GM23338 (cell line): ENCODE results near the gene ARSI. TPM values are rescaled to one million over a fixed set of nuclear protein-coding genes. Genes with fewer than 3 reads are reported as not detected.

ENCODE experiments used
- CREB1 ChIP-seq: fragments of 250-450 bp; sonication (Bioruptor Pico); IDR thresholded peaks from 2 replicates; pipeline ENCODE4 v1.5.0; 2020; ENCODE audit warnings: low read depth, mild to moderate bottlenecking, moderate library complexity
- EZH2 ChIP-seq: fragments of 200-600 bp; sonication (generic); IDR thresholded peaks from one replicate; pipeline ENCODE4 v1.8.0; 2017; ENCODE audit warnings: antibody characterized with exemption, mild to moderate bottlenecking, low read depth; ENCODE audit not compliant: unreplicated experiment
- JUNB ChIP-seq: IDR thresholded peaks from one replicate; pipeline ENCODE4 v1.6.1; 2016; ENCODE audit warnings: antibody characterized with exemption; ENCODE audit not compliant: unreplicated experiment
- NANOG ChIP-seq: IDR thresholded peaks from 2 replicates; pipeline ENCODE4 v1.6.1; 2016; ENCODE audit warnings: antibody characterized with exemption, borderline replicate concordance
- POLR2AphosphoS5 ChIP-seq: IDR thresholded peaks from 2 replicates; pipeline ENCODE4 v1.6.1; 2016; ENCODE audit warnings: antibody characterized with exemption, low read depth
- STAT1 ChIP-seq: IDR thresholded peaks from one replicate; pipeline ENCODE4 v1.6.1; 2016; ENCODE audit warnings: antibody characterized with exemption; ENCODE audit not compliant: unreplicated experiment
- ZNF114 ChIP-seq: fragments of 250-450 bp; sonication (Bioruptor Pico); IDR thresholded peaks from 2 replicates; pipeline ENCODE4 v1.5.0; 2020; ENCODE audit warnings: mild to moderate bottlenecking, moderate library complexity
- ZNF331 ChIP-seq: fragments of 250-450 bp; sonication (Bioruptor Pico); IDR thresholded peaks from 2 replicates; pipeline ENCODE4 v1.5.0; 2020; ENCODE audit warnings: low read depth, mild to moderate bottlenecking, moderate library complexity
- polyA plus RNA-seq: library from polyadenylated mRNA; unstranded; fragments of >200 nt; fragmentation: Nextera tagmentation; extraction: Ambion mirVana; gene quantifications from 2 replicates; pipeline ENCODE4 v1.2.1, GENCODE V29; 2016
- total RNA-seq: library from RNA; depleted of rRNA; stranded (reverse); fragments of >200 nt; shearing (Covaris generic); gene quantifications from 2 replicates; pipeline ENCODE4 v1.2.3, GENCODE V29; 2014
- TF ChIP-seq, protein P1 (sequence below): fragments of 250-450 bp; sonication (Bioruptor Pico); IDR thresholded peaks from 2 replicates; pipeline ENCODE4 v1.5.0; 2020; ENCODE audit warnings: mild to moderate bottlenecking, moderate library complexity
- TF ChIP-seq, protein P2 (sequence below), 2 experiments: fragments of 200-600 bp in 1 of 2; sonication (generic) in 1 of 2; conservative IDR thresholded peaks; 2 replicates each; pipeline versions ENCODE4 v1.5.1 to v1.6.1; 2016 to 2017; ENCODE audit warnings: antibody characterized with exemption in 2 of 2, low read depth in 2 of 2, mild to moderate bottlenecking in 2 of 2, moderate library complexity in 1 of 2

ARSI gene
- total and polyA plus RNA-seq, 2 experiments from 2014 or later: 0.99 to 6.9 TPM

DNA sequence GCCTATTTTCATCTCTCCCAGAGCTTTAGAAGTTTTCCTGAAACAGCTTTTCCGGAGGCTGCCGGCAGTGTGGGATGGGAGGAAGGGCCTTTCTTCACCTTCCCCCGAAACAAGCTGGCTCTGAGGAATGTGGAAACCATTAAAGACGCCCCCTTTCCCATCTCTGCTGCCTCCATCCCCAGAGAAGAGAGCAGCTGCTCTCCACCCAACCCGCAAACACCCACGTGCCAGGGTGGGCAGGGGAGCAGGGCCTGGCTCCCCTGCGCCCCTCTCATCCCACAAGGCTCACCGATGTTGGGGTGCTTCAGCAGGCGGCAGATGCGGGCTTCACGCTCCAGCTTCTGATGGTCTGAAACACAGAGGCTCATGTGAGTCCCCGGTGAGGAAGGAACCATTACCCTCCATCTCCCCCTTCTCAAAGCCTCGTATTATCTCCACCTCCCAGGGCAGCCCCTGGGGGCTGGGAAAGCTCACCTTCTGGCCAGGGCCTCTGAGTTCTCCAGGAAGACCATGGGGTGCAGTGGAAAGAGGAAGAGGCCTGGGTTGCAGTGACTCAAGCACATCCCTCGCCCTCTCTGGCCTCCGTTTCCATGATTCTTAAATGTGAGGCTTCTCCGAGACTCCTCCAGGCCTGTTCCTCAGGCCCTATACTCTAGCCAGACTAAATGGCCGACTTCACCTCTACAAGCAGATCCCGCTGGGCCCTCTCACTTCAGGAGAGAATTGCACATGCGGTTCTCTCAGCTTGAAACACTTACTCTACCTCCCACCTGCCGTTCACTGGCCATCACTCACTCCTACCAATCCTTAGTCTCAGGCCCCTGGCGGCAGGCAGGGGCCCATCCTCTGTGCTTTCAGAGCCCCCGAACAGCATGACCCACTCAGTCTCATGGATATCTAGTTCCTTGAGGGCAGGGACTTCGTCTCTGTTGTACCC, 37.8 kb downstream of the ARSI start (continued):
- TF ChIP-seq, protein P1, sequence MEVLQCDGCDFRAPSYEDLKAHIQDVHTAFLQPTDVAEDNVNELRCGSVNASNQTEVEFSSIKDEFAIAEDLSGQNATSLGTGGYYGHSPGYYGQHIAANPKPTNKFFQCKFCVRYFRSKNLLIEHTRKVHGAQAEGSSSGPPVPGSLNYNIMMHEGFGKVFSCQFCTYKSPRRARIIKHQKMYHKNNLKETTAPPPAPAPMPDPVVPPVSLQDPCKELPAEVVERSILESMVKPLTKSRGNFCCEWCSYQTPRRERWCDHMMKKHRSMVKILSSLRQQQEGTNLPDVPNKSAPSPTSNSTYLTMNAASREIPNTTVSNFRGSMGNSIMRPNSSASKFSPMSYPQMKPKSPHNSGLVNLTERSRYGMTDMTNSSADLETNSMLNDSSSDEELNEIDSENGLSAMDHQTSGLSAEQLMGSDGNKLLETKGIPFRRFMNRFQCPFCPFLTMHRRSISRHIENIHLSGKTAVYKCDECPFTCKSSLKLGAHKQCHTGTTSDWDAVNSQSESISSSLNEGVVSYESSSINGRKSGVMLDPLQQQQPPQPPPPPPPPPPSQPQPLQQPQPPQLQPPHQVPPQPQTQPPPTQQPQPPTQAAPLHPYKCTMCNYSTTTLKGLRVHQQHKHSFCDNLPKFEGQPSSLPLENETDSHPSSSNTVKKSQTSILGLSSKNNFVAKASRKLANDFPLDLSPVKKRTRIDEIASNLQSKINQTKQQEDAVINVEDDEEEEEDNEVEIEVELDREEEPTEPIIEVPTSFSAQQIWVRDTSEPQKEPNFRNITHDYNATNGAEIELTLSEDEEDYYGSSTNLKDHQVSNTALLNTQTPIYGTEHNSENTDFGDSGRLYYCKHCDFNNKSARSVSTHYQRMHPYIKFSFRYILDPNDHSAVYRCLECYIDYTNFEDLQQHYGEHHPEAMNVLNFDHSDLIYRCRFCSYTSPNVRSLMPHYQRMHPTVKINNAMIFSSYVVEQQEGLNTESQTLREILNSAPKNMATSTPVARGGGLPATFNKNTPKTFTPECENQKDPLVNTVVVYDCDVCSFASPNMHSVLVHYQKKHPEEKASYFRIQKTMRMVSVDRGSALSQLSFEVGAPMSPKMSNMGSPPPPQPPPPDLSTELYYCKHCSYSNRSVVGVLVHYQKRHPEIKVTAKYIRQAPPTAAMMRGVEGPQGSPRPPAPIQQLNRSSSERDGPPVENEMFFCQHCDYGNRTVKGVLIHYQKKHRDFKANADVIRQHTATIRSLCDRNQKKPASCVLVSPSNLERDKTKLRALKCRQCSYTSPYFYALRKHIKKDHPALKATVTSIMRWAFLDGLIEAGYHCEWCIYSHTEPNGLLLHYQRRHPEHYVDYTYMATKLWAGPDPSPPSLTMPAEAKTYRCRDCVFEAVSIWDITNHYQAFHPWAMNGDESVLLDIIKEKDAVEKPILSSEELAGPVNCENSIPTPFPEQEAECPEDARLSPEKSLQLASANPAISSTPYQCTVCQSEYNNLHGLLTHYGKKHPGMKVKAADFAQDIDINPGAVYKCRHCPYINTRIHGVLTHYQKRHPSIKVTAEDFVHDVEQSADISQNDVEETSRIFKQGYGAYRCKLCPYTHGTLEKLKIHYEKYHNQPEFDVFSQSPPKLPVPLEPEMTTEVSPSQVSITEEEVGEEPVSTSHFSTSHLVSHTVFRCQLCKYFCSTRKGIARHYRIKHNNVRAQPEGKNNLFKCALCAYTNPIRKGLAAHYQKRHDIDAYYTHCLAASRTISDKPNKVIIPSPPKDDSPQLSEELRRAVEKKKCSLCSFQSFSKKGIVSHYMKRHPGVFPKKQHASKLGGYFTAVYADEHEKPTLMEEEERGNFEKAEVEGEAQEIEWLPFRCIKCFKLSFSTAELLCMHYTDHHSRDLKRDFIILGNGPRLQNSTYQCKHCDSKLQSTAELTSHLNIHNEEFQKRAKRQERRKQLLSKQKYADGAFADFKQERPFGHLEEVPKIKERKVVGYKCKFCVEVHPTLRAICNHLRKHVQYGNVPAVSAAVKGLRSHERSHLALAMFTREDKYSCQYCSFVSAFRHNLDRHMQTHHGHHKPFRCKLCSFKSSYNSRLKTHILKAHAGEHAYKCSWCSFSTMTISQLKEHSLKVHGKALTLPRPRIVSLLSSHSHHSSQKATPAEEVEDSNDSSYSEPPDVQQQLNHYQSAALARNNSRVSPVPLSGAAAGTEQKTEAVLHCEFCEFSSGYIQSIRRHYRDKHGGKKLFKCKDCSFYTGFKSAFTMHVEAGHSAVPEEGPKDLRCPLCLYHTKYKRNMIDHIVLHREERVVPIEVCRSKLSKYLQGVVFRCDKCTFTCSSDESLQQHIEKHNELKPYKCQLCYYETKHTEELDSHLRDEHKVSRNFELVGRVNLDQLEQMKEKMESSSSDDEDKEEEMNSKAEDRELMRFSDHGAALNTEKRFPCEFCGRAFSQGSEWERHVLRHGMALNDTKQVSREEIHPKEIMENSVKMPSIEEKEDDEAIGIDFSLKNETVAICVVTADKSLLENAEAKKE (CRISPR knock-in tag): no peak
- TF ChIP-seq ZNF331 (CRISPR knock-in tag) (no peak), ZNF114 (CRISPR knock-in tag) (no peak), POLR2AphosphoS5 (no peak), EZH2 (no peak), STAT1 (no peak), CREB1 (CRISPR knock-in tag) (no peak), JUNB (no peak), NANOG (no peak)
- TF ChIP-seq, protein P2, sequence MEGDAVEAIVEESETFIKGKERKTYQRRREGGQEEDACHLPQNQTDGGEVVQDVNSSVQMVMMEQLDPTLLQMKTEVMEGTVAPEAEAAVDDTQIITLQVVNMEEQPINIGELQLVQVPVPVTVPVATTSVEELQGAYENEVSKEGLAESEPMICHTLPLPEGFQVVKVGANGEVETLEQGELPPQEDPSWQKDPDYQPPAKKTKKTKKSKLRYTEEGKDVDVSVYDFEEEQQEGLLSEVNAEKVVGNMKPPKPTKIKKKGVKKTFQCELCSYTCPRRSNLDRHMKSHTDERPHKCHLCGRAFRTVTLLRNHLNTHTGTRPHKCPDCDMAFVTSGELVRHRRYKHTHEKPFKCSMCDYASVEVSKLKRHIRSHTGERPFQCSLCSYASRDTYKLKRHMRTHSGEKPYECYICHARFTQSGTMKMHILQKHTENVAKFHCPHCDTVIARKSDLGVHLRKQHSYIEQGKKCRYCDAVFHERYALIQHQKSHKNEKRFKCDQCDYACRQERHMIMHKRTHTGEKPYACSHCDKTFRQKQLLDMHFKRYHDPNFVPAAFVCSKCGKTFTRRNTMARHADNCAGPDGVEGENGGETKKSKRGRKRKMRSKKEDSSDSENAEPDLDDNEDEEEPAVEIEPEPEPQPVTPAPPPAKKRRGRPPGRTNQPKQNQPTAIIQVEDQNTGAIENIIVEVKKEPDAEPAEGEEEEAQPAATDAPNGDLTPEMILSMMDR (conservative IDR thresholded peaks at IDR 0.05; ENCODE audit: low read depth in 2 of 2): no peak
